Activated naive CD4-positive, alpha-beta T cell (primary cell): ENCODE measurements around the gene SUMF1.

Experiments used
- DNase-seq, 4 experiments: peaks; one replicate each; lab custom pipeline; 2025; lab: John Stamatoyannopoulos, UW

The SUMF1 gene

GRCh38 chr3:4387210-4388204 is 79.6 kb downstream of the SUMF1 start:
- no peak for DNase-seq

GRCh38 chr3:4385201-4385600 is 81.9 kb downstream of the SUMF1 start:
- DNase-seq: no peak

GRCh38 chr3:4380013-4380412 is 87.1 kb downstream of the SUMF1 start:
- DNase-seq: no peak

- DNase-seq: no peak
Measured at GRCh38 chr3:4376499-4376898, 90.6 kb downstream of the SUMF1 start.

- DNase-seq: no peak
Measured at GRCh38 chr3:4375911-4376310, 91.2 kb downstream of the SUMF1 start.

GRCh38 chr3:4373669-4374068 is 93.4 kb downstream of the SUMF1 start:
- no peak for DNase-seq

- no peak for DNase-seq
Measured at GRCh38 chr3:4362523-4362922, 104.5 kb downstream of the SUMF1 start.

- no peak for DNase-seq
Measured at GRCh38 chr3:4360817-4361216, 106.3 kb downstream of the SUMF1 start.

- no peak for DNase-seq
Measured at GRCh38 chr3:4359805-4360502, 107.1 kb downstream of the SUMF1 start.

- DNase-seq: no peak
Measured at GRCh38 chr3:4358273-4358672, 108.8 kb downstream of the SUMF1 start.

- no peak for DNase-seq
Measured at GRCh38 chr3:4356546-4357410, 110.3 kb downstream of the SUMF1 start.

GRCh38 chr3:4356220-4356540 is 110.9 kb downstream of the SUMF1 start:
- DNase-seq: no peak

GRCh38 chr3:4355401-4356219 is 111.5 kb downstream of the SUMF1 start:
- DNase-seq: no peak

GRCh38 chr3:4351872-4352271 is 115.2 kb downstream of the SUMF1 start:
- DNase-seq: no peak

- no peak for DNase-seq
Measured at GRCh38 chr3:4351164-4351855, 115.8 kb downstream of the SUMF1 start.

- peak in 2 of 4 experiments; percentile 4 to 8 for DNase-seq
Measured at GRCh38 chr3:4350789-4351163, 116.3 kb downstream of the SUMF1 start.

GRCh38 chr3:4343258-4343657 is 123.8 kb downstream of the SUMF1 start:
- DNase-seq: no peak

- no peak for DNase-seq
Measured at GRCh38 chr3:4341336-4341675, 125.8 kb downstream of the SUMF1 start.

GRCh38 chr3:4340411-4341335 is 126.4 kb downstream of the SUMF1 start:
- no peak for DNase-seq

- no peak for DNase-seq
Measured at GRCh38 chr3:4340077-4340410, 127.0 kb downstream of the SUMF1 start.
